GM23338 (cell line): ENCODE data around the gene CNNM2. TPM values are rescaled to one million over a fixed set of nuclear protein-coding genes. Genes with fewer than 3 reads are reported as not detected.

ENCODE experiments used
- ATAC-seq: fragments of 200-7000 bp; cut with Tn5 transposase; 3 replicates; pipeline ENCODE4 v1.9.1; 2020
- DNase-seq: peaks from one replicate; pipeline ENCODE4 v3.0.0-alpha.2; 2015; ENCODE audit warnings: low spot score
- H2AFZ ChIP-seq: fragments of 200-600 bp; sonication (generic); 2 replicates; pipeline ENCODE4 v1.8.0; 2016; ENCODE audit warnings: antibody characterized with exemption, mild to moderate bottlenecking, moderate library complexity
- H3F3A ChIP-seq: fragments of 200-600 bp; sonication (generic); replicated peaks from 2 replicates; pipeline ENCODE4 v1.8.0; 2017; ENCODE audit warnings: antibody characterized with exemption, mixed run types, low read depth
- H3K27ac ChIP-seq: fragments of 200-600 bp; sonication (generic); 2 replicates; pipeline ENCODE4 v1.6.1; 2016; ENCODE audit warnings: low read depth
- H3K27me3 ChIP-seq: fragments of 200-600 bp; sonication (generic); 2 replicates; pipeline ENCODE4 v1.8.0; 2016; ENCODE audit warnings: mild to moderate bottlenecking, mixed run types, moderate library complexity; ENCODE audit not compliant: insufficient read depth
- H3K36me3 ChIP-seq: fragments of 200-600 bp; sonication (generic); 2 replicates; pipeline ENCODE4 v1.8.0; 2016; ENCODE audit warnings: mild to moderate bottlenecking; ENCODE audit not compliant: insufficient read depth
- H3K4me1 ChIP-seq: fragments of 200-600 bp; sonication (generic); 2 replicates; pipeline ENCODE4 v1.8.0; 2016; ENCODE audit warnings: mild to moderate bottlenecking, moderate library complexity; ENCODE audit not compliant: insufficient read depth
- H3K4me2 ChIP-seq: fragments of 200-600 bp; sonication (generic); 2 replicates; pipeline ENCODE4 v1.7.1; 2017; ENCODE audit warnings: mixed run types
- H3K4me3 ChIP-seq: fragments of 200-600 bp; sonication (generic); 2 replicates; pipeline ENCODE4 v1.6.1; 2016; ENCODE audit warnings: mixed run types
- H3K79me2 ChIP-seq: fragments of 200-600 bp; sonication (generic); replicated peaks from 2 replicates; pipeline ENCODE4 v1.8.0; 2017; ENCODE audit warnings: mild to moderate bottlenecking; ENCODE audit not compliant: insufficient read depth
- H3K9me2 ChIP-seq: fragments of 200-600 bp; sonication (generic); 2 replicates; pipeline ENCODE4 v1.8.0; 2017; ENCODE audit not compliant: insufficient read depth
- H4K20me1 ChIP-seq: fragments of 200-600 bp; sonication (generic); replicated peaks from 2 replicates; pipeline ENCODE4 v1.8.0; 2017; ENCODE audit warnings: mild to moderate bottlenecking; ENCODE audit not compliant: insufficient read depth
- H3K27ac Mint-ChIP-seq: 2 replicates; pipeline ENCODE4 v1.8.0; 2020; ENCODE audit warnings: inconsistent platforms, mild to moderate bottlenecking, moderate library complexity, mixed read lengths
- H3K27me3 Mint-ChIP-seq: 3 replicates; pipeline ENCODE4 v1.8.0; 2022; ENCODE audit warnings: low read depth, mild to moderate bottlenecking, moderate library complexity, mixed read lengths, inconsistent platforms; ENCODE audit not compliant: insufficient read depth, poor library complexity
- H3K36me3 Mint-ChIP-seq: 3 replicates; pipeline ENCODE4 v1.8.0; 2021; ENCODE audit warnings: low read depth, mild to moderate bottlenecking, inconsistent platforms, moderate library complexity, mixed read lengths
- H3K4me1 Mint-ChIP-seq: 3 replicates; pipeline ENCODE4 v1.8.0; 2020; ENCODE audit warnings: mild to moderate bottlenecking, inconsistent platforms, mixed read lengths
- H3K4me3 Mint-ChIP-seq: 3 replicates; pipeline ENCODE4 v1.8.0; 2021; ENCODE audit warnings: moderate library complexity, mild to moderate bottlenecking, inconsistent platforms, mixed read lengths
- H3K9me3 Mint-ChIP-seq: 3 replicates; pipeline ENCODE4 v1.8.0; 2020; ENCODE audit warnings: moderate library complexity, mild to moderate bottlenecking, inconsistent platforms, mixed read lengths
- EZH2 ChIP-seq: fragments of 200-600 bp; sonication (generic); IDR thresholded peaks from one replicate; pipeline ENCODE4 v1.8.0; 2017; ENCODE audit warnings: antibody characterized with exemption, mild to moderate bottlenecking, low read depth; ENCODE audit not compliant: unreplicated experiment
- EZH2phosphoT487 ChIP-seq: fragments of 200-600 bp; sonication (generic); IDR thresholded peaks from one replicate; pipeline ENCODE4 v1.8.1; 2018; ENCODE audit warnings: antibody characterized with exemption; ENCODE audit not compliant: unreplicated experiment
- POLR2AphosphoS5 ChIP-seq: IDR thresholded peaks from 2 replicates; pipeline ENCODE4 v1.6.1; 2016; ENCODE audit warnings: antibody characterized with exemption, low read depth
- STAT1 ChIP-seq: IDR thresholded peaks from one replicate; pipeline ENCODE4 v1.6.1; 2016; ENCODE audit warnings: antibody characterized with exemption; ENCODE audit not compliant: unreplicated experiment
- ZNF114 ChIP-seq: fragments of 250-450 bp; sonication (Bioruptor Pico); IDR thresholded peaks from 2 replicates; pipeline ENCODE4 v1.5.0; 2020; ENCODE audit warnings: mild to moderate bottlenecking, moderate library complexity
- polyA plus RNA-seq: library from polyadenylated mRNA; unstranded; fragments of >200 nt; fragmentation: Nextera tagmentation; extraction: Ambion mirVana; gene quantifications from 2 replicates; pipeline ENCODE4 v1.2.1, GENCODE V29; 2016
- total RNA-seq: library from RNA; depleted of rRNA; stranded (reverse); fragments of >200 nt; shearing (Covaris generic); gene quantifications from 2 replicates; pipeline ENCODE4 v1.2.3, GENCODE V29; 2014
- TF ChIP-seq, protein P1 (sequence below): fragments of 250-450 bp; sonication (Bioruptor Pico); IDR thresholded peaks from 2 replicates; pipeline ENCODE4 v1.5.0; 2020; ENCODE audit warnings: mild to moderate bottlenecking, moderate library complexity
- TF ChIP-seq, protein P2 (sequence below), 2 experiments: fragments of 200-600 bp in 1 of 2; sonication (generic) in 1 of 2; conservative IDR thresholded peaks; 2 replicates each; pipeline versions ENCODE4 v1.5.1 to v1.6.1; 2016 to 2017; ENCODE audit warnings: antibody characterized with exemption in 2 of 2, low read depth in 2 of 2, mild to moderate bottlenecking in 2 of 2, moderate library complexity in 1 of 2
- TF ChIP-seq, protein P3 (sequence below): IDR thresholded peaks from 2 replicates; pipeline ENCODE4 v1.6.1; 2016; ENCODE audit warnings: antibody characterized with exemption

Gene CNNM2
- total and polyA plus RNA-seq, 2 experiments from 2014 or later = 4.5 to 31.3 TPM

DNA sequence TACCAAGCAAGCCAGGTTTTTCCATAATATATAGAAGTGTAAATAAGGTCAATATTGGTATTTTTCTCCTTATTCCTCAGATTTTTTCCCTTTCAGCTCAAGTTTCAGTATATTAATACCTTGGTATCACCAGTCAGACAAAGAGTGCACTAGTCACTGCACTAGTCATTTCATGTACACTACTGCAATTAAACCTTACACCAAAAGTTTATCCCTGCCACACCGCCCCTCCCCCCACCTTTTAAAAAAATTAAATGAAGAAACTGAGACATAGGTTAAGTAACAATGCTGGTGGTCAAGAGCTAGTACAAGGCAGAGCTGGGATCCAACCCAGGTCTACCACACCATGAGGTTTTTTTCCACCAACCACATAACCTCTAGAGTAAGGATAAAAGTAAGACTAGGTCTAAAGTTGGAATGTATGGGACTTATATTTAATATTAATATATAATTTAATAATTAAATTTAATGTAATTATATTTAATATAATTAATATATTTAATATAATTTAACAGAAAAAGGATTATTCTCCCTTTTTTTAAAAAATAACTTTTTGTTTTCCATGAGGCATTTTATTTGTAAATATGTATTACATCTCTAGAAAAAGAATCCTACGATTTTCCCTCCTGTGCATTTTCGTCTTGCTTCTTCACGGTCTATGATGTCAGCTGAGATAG, 206.5 kb downstream of the CNNM2 start:
- H3K36me3 Mint-ChIP-seq = peaks cover 13% of the 10 kb centered on the region
- no peak for TF ChIP-seq ZNF114 (CRISPR knock-in tag)
- TF ChIP-seq, protein P1, sequence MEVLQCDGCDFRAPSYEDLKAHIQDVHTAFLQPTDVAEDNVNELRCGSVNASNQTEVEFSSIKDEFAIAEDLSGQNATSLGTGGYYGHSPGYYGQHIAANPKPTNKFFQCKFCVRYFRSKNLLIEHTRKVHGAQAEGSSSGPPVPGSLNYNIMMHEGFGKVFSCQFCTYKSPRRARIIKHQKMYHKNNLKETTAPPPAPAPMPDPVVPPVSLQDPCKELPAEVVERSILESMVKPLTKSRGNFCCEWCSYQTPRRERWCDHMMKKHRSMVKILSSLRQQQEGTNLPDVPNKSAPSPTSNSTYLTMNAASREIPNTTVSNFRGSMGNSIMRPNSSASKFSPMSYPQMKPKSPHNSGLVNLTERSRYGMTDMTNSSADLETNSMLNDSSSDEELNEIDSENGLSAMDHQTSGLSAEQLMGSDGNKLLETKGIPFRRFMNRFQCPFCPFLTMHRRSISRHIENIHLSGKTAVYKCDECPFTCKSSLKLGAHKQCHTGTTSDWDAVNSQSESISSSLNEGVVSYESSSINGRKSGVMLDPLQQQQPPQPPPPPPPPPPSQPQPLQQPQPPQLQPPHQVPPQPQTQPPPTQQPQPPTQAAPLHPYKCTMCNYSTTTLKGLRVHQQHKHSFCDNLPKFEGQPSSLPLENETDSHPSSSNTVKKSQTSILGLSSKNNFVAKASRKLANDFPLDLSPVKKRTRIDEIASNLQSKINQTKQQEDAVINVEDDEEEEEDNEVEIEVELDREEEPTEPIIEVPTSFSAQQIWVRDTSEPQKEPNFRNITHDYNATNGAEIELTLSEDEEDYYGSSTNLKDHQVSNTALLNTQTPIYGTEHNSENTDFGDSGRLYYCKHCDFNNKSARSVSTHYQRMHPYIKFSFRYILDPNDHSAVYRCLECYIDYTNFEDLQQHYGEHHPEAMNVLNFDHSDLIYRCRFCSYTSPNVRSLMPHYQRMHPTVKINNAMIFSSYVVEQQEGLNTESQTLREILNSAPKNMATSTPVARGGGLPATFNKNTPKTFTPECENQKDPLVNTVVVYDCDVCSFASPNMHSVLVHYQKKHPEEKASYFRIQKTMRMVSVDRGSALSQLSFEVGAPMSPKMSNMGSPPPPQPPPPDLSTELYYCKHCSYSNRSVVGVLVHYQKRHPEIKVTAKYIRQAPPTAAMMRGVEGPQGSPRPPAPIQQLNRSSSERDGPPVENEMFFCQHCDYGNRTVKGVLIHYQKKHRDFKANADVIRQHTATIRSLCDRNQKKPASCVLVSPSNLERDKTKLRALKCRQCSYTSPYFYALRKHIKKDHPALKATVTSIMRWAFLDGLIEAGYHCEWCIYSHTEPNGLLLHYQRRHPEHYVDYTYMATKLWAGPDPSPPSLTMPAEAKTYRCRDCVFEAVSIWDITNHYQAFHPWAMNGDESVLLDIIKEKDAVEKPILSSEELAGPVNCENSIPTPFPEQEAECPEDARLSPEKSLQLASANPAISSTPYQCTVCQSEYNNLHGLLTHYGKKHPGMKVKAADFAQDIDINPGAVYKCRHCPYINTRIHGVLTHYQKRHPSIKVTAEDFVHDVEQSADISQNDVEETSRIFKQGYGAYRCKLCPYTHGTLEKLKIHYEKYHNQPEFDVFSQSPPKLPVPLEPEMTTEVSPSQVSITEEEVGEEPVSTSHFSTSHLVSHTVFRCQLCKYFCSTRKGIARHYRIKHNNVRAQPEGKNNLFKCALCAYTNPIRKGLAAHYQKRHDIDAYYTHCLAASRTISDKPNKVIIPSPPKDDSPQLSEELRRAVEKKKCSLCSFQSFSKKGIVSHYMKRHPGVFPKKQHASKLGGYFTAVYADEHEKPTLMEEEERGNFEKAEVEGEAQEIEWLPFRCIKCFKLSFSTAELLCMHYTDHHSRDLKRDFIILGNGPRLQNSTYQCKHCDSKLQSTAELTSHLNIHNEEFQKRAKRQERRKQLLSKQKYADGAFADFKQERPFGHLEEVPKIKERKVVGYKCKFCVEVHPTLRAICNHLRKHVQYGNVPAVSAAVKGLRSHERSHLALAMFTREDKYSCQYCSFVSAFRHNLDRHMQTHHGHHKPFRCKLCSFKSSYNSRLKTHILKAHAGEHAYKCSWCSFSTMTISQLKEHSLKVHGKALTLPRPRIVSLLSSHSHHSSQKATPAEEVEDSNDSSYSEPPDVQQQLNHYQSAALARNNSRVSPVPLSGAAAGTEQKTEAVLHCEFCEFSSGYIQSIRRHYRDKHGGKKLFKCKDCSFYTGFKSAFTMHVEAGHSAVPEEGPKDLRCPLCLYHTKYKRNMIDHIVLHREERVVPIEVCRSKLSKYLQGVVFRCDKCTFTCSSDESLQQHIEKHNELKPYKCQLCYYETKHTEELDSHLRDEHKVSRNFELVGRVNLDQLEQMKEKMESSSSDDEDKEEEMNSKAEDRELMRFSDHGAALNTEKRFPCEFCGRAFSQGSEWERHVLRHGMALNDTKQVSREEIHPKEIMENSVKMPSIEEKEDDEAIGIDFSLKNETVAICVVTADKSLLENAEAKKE = no peak
- no peak for TF ChIP-seq EZH2
- TF ChIP-seq, protein P2, sequence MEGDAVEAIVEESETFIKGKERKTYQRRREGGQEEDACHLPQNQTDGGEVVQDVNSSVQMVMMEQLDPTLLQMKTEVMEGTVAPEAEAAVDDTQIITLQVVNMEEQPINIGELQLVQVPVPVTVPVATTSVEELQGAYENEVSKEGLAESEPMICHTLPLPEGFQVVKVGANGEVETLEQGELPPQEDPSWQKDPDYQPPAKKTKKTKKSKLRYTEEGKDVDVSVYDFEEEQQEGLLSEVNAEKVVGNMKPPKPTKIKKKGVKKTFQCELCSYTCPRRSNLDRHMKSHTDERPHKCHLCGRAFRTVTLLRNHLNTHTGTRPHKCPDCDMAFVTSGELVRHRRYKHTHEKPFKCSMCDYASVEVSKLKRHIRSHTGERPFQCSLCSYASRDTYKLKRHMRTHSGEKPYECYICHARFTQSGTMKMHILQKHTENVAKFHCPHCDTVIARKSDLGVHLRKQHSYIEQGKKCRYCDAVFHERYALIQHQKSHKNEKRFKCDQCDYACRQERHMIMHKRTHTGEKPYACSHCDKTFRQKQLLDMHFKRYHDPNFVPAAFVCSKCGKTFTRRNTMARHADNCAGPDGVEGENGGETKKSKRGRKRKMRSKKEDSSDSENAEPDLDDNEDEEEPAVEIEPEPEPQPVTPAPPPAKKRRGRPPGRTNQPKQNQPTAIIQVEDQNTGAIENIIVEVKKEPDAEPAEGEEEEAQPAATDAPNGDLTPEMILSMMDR (conservative IDR thresholded peaks at IDR 0.05; ENCODE audit: low read depth in 2 of 2) = no peak
- no peak for TF ChIP-seq STAT1
- no peak for TF ChIP-seq EZH2phosphoT487
- TF ChIP-seq, protein P3, sequence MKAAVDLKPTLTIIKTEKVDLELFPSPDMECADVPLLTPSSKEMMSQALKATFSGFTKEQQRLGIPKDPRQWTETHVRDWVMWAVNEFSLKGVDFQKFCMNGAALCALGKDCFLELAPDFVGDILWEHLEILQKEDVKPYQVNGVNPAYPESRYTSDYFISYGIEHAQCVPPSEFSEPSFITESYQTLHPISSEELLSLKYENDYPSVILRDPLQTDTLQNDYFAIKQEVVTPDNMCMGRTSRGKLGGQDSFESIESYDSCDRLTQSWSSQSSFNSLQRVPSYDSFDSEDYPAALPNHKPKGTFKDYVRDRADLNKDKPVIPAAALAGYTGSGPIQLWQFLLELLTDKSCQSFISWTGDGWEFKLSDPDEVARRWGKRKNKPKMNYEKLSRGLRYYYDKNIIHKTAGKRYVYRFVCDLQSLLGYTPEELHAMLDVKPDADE = no peak
- no peak for TF ChIP-seq POLR2AphosphoS5
- H3K4me2 ChIP-seq = no peak overlapping the region
- no peaks in the 10 kb centered on the region; the same call in 1 of the 2 replicates for H3K36me3 ChIP-seq
- no peak overlapping the region for H3K4me3 Mint-ChIP-seq
- no peaks in the 10 kb centered on the region for H3K9me2 ChIP-seq
- H3K27me3 ChIP-seq = no peaks in the 10 kb centered on the region
- ATAC-seq (no peak), DNase-seq (no peak)
- no peak overlapping the region for H2AFZ ChIP-seq
- peaks cover 9% of the 10 kb centered on the region for H3K9me3 Mint-ChIP-seq
- no peak overlapping the region for H3K27ac Mint-ChIP-seq
- H3F3A ChIP-seq = no peaks in the 10 kb centered on the region
- H3K27ac ChIP-seq = no peak overlapping the region; the same call in 1 of the 2 replicates
- H3K4me1 ChIP-seq = 0 out of 2 replicates have a peak, but pooled peaks cover 9% of the 10 kb centered on the region
- peaks cover 1% of the 10 kb centered on the region for H3K27me3 Mint-ChIP-seq
- 0 out of 2 replicates have a peak, but pooled peaks cover 5% of the 10 kb centered on the region for H3K79me2 ChIP-seq
- H4K20me1 ChIP-seq = peaks cover 14% of the 10 kb centered on the region
- no peak overlapping the region for H3K4me3 ChIP-seq
- H3K4me1 Mint-ChIP-seq = peaks cover 6% of the 10 kb centered on the region; the same call in 2 of the 3 replicates
